Muscle layer of duodenum (tissue), 2 donors: ENCODE measurements around the gene UCKL1.

Experiments used
- H3K27ac ChIP-seq: one replicate; pipeline ENCODE4 v1.7.0; 2013; ENCODE audit warnings: mild to moderate bottlenecking, low read length
- H3K27me3 ChIP-seq: one replicate; pipeline ENCODE4 v1.7.0; 2013; ENCODE audit warnings: low read depth, mild to moderate bottlenecking, control low read depth, low read length
- H3K36me3 ChIP-seq, 2 donors: one replicate each; pipeline ENCODE4 v1.7.0; 2013; ENCODE audit warnings: low read length in 2 of 2, control low read depth in 1 of 2, mild to moderate bottlenecking in 1 of 2; ENCODE audit not compliant: insufficient read depth in 2 of 2, control insufficient read depth in 1 of 2
- H3K4me1 ChIP-seq, 2 donors: one replicate each; pipeline ENCODE4 v1.7.0; 2013; ENCODE audit warnings: low read length in 2 of 2, mild to moderate bottlenecking in 2 of 2, control low read depth in 1 of 2, moderate library complexity in 1 of 2; ENCODE audit not compliant: insufficient read depth in 2 of 2, control insufficient read depth in 1 of 2
- H3K4me3 ChIP-seq, 2 donors: one replicate each; pipeline ENCODE4 v1.7.0; 2013; ENCODE audit warnings: low read length in 2 of 2, low read depth in 1 of 2, mild to moderate bottlenecking in 1 of 2
- H3K9me3 ChIP-seq, 2 donors: one replicate each; pipeline ENCODE4 v1.7.0; 2013; ENCODE audit warnings: low read length in 2 of 2, control low read depth in 1 of 2, mild to moderate bottlenecking in 1 of 2; ENCODE audit not compliant: control insufficient read depth in 1 of 2
- donor health status: healthy.

The UCKL1 gene

DNA sequence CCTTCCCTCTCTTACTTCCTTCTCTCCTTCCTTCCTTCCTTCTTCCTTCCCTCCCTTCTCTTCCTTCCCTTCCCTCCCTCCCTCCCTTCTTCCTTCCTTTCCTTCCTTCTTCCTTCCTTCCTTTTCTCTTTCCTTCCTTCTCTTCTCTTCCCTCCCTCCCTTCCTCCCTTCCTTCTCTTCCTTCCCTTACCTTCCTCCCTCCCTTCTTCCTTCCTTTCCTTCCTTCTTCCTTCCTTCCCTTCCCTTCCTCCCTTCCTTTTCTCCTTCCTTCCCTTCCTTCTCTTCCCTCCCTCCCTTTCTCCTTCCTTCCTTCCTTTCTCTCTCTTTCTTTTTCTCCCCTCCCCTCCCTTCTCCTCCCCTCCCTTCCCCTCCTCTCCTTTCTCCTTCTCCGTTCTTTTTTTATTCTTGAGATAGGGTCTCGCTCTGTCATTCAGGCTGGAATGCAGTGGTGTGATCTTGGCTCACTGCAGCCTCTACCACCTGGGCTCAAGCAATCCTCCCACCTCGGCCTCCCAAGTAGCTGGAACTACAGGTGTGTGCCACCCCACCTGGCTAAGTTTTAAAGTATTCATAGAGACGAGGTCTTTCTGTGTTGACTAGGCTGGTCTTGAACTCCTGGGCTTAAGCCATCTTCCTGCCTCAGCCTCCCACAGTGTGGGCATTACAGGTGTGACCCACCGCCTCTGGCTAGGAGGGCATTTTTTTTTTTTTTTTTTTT, 14.7 kb upstream of the UCKL1 start:
- Histone ChIP-seq H3K36me3 (peaks cover 0 to 18% of the 10 kb centered on the region in 2 donors), H3K27ac (no peak overlapping the region)

GRCh38 chr20:63969838-63970713, 13.9 kb upstream of the UCKL1 start, which contains the start of gene ZNF512B:
ZNF512B (minus strand) TSS chr20:63969930; CDS start chr20:63967950, 1,980 bp downstream.
- H3K4me3 ChIP-seq = peak within 1 kb of the TSS; percentile 42 to 76
- peak within 1 kb of the TSS; percentile 31 for H3K27ac ChIP-seq
- H3K36me3 ChIP-seq = peaks cover 0 to 18% of the 10 kb centered on the region in 2 donors
- no peaks in the 10 kb centered on the region for H3K9me3 ChIP-seq
- peaks cover 6 to 24% of the 10 kb centered on the region in 2 donors for H3K4me1 ChIP-seq
- no peaks in the 10 kb centered on the region for H3K27me3 ChIP-seq

More for the DNA sequence above, 14.7 kb upstream of the UCKL1 start:
- no peaks in the 10 kb centered on the region for H3K9me3 ChIP-seq
- no peaks in the 10 kb centered on the region for H3K27me3 ChIP-seq
- H3K4me1 ChIP-seq = peaks cover 6 to 24% of the 10 kb centered on the region in 2 donors
- no peak overlapping the region for H3K4me3 ChIP-seq

DNA sequence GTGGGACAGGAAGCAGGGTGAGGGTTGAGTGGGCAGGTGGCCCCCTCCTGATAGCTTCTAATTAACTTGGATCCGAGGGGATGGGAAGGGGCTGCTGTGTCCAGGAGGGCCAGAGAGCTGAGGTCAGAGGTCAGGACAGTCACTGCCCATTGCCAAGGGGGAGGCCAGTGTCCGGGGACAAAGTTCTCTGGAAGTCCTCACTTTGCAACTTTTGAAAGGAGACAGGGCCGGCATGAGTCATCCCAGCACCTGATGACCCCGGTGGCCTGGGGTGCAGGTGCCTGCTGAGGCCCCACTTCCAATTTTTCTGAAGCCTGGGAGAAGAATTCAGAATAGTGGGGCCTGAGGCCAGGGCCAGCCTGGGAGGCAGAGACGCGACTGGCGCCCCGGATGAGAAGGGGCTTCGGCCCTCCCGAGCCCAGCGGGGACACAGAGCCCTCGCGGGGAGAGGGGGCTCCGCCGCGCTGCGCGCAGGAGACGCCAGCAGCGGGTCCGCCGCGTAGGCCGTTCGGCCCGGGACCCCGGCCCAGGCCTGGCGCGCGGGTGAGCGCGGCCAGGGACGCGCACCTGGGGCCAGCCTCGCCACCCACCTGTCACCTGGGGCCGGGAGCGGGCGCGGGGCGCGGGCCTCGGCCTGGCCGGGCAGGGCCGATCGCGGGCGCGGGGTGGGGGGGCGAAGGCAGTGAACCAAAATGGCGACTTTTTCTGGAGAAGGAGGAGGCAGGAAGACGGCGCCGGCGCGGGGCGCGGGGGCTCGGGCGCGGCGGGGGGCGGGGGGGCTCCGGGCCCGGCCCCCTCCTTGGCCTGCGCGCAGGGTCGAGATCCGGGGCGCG, 12.9 kb upstream of the UCKL1 start:
- Histone ChIP-seq H3K4me3 (peak overlapping the region; percentile 42 to 76), H3K27ac (peak overlapping the region; percentile 31), H3K9me3 (no peaks in the 10 kb centered on the region), H3K27me3 (no peaks in the 10 kb centered on the region), H3K36me3 (peaks cover 0 to 22% of the 10 kb centered on the region in 2 donors), H3K4me1 (peaks cover 6 to 21% of the 10 kb centered on the region in 2 donors)

GRCh38 chr20:63968136-63968927, 12.1 kb upstream of the UCKL1 start:
- H3K27me3 ChIP-seq = no peaks in the 10 kb centered on the region
- H3K4me1 ChIP-seq = peaks cover 6 to 15% of the 10 kb centered on the region in 2 donors
- peaks cover 0 to 31% of the 10 kb centered on the region in 2 donors for H3K36me3 ChIP-seq
- peak overlapping the region; percentile 42 to 76 for H3K4me3 ChIP-seq
- peak overlapping the region; percentile 31 for H3K27ac ChIP-seq
- H3K9me3 ChIP-seq = no peaks in the 10 kb centered on the region

GRCh38 chr20:63967330-63968135, 11.3 kb upstream of the UCKL1 start:
- Histone ChIP-seq H3K36me3 (peaks cover 0 to 39% of the 10 kb centered on the region in 2 donors), H3K27ac (no peak overlapping the region), H3K4me1 (peaks cover 6 to 15% of the 10 kb centered on the region in 2 donors), H3K4me3 (no peak overlapping the region), H3K27me3 (no peaks in the 10 kb centered on the region), H3K9me3 (no peaks in the 10 kb centered on the region)

GRCh38 chr20:63966944-63967322, 10.7 kb upstream of the UCKL1 start:
- Histone ChIP-seq H3K27me3 (no peaks in the 10 kb centered on the region), H3K36me3 (peaks cover 0 to 44% of the 10 kb centered on the region in 2 donors), H3K4me3 (no peak overlapping the region), H3K27ac (no peak overlapping the region), H3K9me3 (no peaks in the 10 kb centered on the region), H3K4me1 (peaks cover 6 to 15% of the 10 kb centered on the region in 2 donors)

DNA sequence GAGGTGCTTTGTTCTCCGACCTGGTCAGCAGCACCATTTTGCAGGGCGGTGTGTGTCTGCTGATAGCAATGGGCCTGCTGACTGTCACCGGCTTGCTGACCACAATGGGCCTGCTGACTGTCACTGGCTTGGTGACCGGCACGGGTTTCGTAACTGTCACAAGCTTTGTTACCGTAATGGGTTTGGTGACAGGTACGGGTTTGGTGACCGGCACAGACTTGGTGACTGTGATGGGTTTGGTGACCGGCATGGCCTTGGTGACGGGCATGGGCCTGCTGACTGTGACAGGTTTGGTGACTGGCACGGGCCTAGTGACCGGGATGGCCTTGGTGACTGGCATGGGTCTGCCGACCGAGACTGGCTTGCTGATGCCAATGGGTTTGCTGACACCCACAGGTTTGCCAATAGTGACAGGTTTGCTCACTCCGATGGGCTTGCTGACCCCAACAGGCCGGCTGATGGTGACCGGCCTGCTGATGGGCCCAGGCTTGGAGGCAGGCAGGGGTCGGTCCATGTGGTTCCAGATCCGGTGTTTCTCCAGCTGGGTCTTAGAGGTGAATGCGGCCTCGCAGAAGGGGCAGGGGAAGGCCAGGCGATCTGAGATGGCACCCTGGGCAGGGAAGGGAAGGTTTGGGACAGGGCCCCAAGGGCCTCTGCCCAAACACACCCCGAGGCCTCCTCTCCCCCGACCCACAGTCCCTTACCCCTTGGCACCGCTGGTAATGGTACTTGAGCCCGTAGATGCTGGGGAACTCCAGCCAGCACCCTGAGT, 10.1 kb upstream of the UCKL1 start:
- Histone ChIP-seq H3K27me3 (no peaks in the 10 kb centered on the region), H3K27ac (no peak overlapping the region), H3K4me3 (no peak overlapping the region), H3K36me3 (peaks cover 0 to 50% of the 10 kb centered on the region in 2 donors), H3K9me3 (no peaks in the 10 kb centered on the region), H3K4me1 (peaks cover 6 to 15% of the 10 kb centered on the region in 2 donors)

GRCh38 chr20:63964412-63964811, 8.2 kb upstream of the UCKL1 start:
- Histone ChIP-seq H3K27ac (no peak overlapping the region), H3K4me3 (no peak overlapping the region), H3K36me3 (peaks cover 0 to 61% of the 10 kb centered on the region in 2 donors), H3K9me3 (no peaks in the 10 kb centered on the region), H3K4me1 (peaks cover 6 to 11% of the 10 kb centered on the region in 2 donors), H3K27me3 (no peaks in the 10 kb centered on the region)

- Histone ChIP-seq H3K9me3 (no peaks in the 10 kb centered on the region), H3K4me3 (no peak overlapping the region), H3K4me1 (peaks cover 6 to 8% of the 10 kb centered on the region in 2 donors), H3K27me3 (no peaks in the 10 kb centered on the region), H3K36me3 (peaks cover 0 to 67% of the 10 kb centered on the region in 2 donors), H3K27ac (no peak overlapping the region)
Measured at GRCh38 chr20:63963784-63964301, 7.6 kb upstream of the UCKL1 start.
